Peyer's patch (tissue), 4 donors: Measurements from ENCODE around the gene CERS3. TPM values are rescaled to one million over a fixed set of nuclear protein-coding genes. Genes with fewer than 3 reads are reported as not detected.

ENCODE experiments used
- DNase-seq, 3 donors: peaks; one replicate each; pipeline ENCODE4 v3.0.0-alpha.2; 2017 to 2019
- H3K27ac ChIP-seq, 4 donors: fragments of 200-600 bp; sonication (generic); one replicate each; pipeline ENCODE4 v1.5.1; 2016 to 2019
- H3K27me3 ChIP-seq, 2 donors: fragments of 200-600 bp; sonication (generic); one replicate each; pipeline ENCODE4 v1.5.1; 2019
- H3K36me3 ChIP-seq, 3 donors: fragments of 200-600 bp; sonication (generic); one replicate each; pipeline ENCODE4 v1.5.1; 2016 to 2019
- H3K4me1 ChIP-seq, 4 donors: fragments of 200-600 bp; sonication (generic); one replicate each; pipeline ENCODE4 v1.5.1; 2016 to 2019
- H3K4me3 ChIP-seq, 4 donors: fragments of 200-600 bp; sonication (generic); 1 replicate in 3 of 4; 2 replicates in 1 of 4; pipeline ENCODE4 v1.5.1; 2016 to 2019; ENCODE audit warnings: mild to moderate bottlenecking in 1 of 4
- H3K9me3 ChIP-seq, 4 donors: fragments of 200-600 bp; sonication (generic); one replicate each; pipeline ENCODE4 v1.5.1; 2016 to 2019; ENCODE audit warnings: mild to moderate bottlenecking in 1 of 4
- CTCF ChIP-seq, 6 experiments: fragments of 450-650 bp in 4 of 6; fragments of 200-600 bp in 2 of 6; sonication (generic) in 1 of 6; IDR thresholded peaks; one replicate each; pipeline ENCODE4 v1.5.1; 2017 to 2019; ENCODE audit warnings: antibody characterized with exemption in 6 of 6, mild to moderate bottlenecking in 3 of 6, moderate library complexity in 1 of 6
- POLR2A ChIP-seq, 2 donors: fragments of 450-650 bp; IDR thresholded peaks; one replicate each; pipeline ENCODE4 v1.5.1; 2017; ENCODE audit warnings: antibody characterized with exemption in 2 of 2, mild to moderate bottlenecking in 2 of 2, moderate library complexity in 2 of 2
- small RNA-seq, 2 donors: library from RNA; depleted of rRNA; stranded (forward); fragments of <200 nt; gene quantifications; one replicate each; pipeline ENCODE3, GENCODE V24; 2016
- total RNA-seq, 4 donors: library from RNA; depleted of rRNA; stranded (reverse); fragments of >200 nt; gene quantifications; one replicate each; pipeline ENCODE4 v1.1.0, GENCODE V29; 2016

CERS3 gene
- total RNA-seq, 4 donors from 2014 or later, result not detected

DNA sequence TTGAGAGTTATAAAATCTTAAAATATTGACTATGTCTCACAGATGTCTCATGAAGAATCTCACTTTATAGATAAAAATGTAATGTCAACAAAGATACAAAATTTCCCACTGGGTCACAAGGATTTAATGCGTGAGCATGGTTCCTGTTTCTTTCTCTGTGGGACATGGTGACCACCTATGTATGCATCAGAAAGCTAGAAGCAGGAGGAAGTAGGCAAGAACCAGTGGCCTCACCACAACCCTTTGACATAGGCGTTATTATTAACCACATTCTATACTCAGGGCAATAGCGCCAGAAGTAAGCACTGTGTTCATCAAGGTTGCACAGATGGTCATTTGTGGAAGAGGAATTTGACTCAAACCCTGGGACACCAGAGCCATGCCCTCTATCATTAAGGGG, 175.3 kb downstream of the CERS3 start:
- Histone ChIP-seq H3K27me3 (no peaks in the 10 kb centered on the region), H3K9me3 (no peaks in the 10 kb centered on the region), H3K36me3 (no peaks in the 10 kb centered on the region), H3K4me3 (no peak overlapping the region), H3K4me1 (no peaks in the 10 kb centered on the region), H3K27ac (no peak overlapping the region)
- no peak for DNase-seq
- TF ChIP-seq POLR2A (IDR thresholded peaks at IDR 0.05), result no peak
- TF ChIP-seq CTCF (IDR thresholded peaks at IDR 0.05), result no peak

DNA sequence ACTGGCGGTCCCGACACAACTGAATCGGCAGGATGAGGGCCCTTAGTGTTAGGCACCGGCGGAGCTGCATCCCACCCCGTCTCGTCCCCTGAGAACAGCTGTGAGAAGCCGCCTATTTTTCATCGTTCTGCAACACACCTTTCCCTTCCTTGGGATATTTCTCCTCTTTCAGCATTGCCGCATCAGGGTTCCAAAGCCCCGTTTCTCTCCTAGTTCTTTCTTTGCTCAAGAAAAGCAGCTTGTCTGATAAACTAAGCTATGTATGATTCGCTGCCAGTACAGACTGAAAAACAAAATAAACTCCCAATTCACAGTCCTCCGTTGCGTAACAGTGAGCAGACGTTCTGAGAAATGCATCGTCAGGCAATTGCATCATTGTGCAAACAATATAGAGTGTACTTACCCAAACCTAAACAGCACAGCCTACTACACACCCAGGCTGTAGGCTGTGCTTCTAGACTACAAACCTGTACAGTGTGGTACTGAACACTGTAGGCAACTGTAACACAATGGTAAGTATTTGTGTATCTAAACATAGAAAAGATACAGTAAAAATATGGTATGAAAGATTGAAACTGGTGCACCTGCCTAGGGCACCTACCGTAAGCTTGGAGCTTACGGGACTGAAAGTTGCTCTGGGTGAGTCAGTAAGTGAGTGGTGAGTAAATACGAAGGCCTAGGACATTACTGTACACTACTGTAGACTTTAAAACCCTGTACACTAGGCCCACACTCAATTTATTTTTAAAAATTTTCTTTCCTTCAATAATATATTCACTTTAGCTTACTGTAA, 178.1 kb downstream of the CERS3 start:
- Histone ChIP-seq H3K36me3 (no peaks in the 10 kb centered on the region), H3K9me3 (no peaks in the 10 kb centered on the region), H3K4me1 (no peaks in the 10 kb centered on the region), H3K27me3 (no peaks in the 10 kb centered on the region), H3K4me3 (peak overlapping the region in 2 of 4 donors; percentile 60 to 77), H3K27ac (peak overlapping the region; percentile 79 to 90 (median 86))
- TF ChIP-seq CTCF (IDR thresholded peaks at IDR 0.05), result no peak
- TF ChIP-seq POLR2A (IDR thresholded peaks at IDR 0.05), result no peak
- DNase-seq, result peak in 1 of 3 donors; percentile 49

Small RNAs within 50 kb of the gene (small RNA-seq; reads per million reads assigned to genes)
- gene RNU6-181P, result 0 reads per million in 2 donors
- 0 reads per million in 2 donors for gene RNU6-322P

Other genes starting within 250 kb of the CERS3 start
- gene ADAMTS17, start 187.0 kb downstream of the CERS3 start, total RNA-seq, result 10 to 100 TPM in 1 of 4 donors, 1 to 10 TPM in 3; 7.2 to 15.1 (median 8.9) TPM
- gene LINS1, start 73.2 kb upstream of the CERS3 start, total RNA-seq, result 10 to 100 TPM; 12.2 to 32.2 (median 21.5) TPM
- gene ASB7, start 73.6 kb upstream of the CERS3 start, total RNA-seq, result 10 to 100 TPM; 13.8 to 24.8 (median 18.8) TPM